Measurements from ENCODE around the gene PCDHA5. TPM values are rescaled to one million over a fixed set of nuclear protein-coding genes. Genes with fewer than 3 reads are reported as not detected.
"Not testable (repeated sequence)": the region's sequence is repeated elsewhere in the genome, so short reads cannot be mapped to it uniquely, and the experiment has no call there.

Gene PCDHA5
- total RNA-seq, 1 donor from 2014 or later = not detected

GRCh38 chr5:140802781-140803271 lies 18.6 kb upstream of the PCDHA5 start:
- no peaks in the 10 kb centered on the region for H3K36me3 Mint-ChIP-seq (ENCODE audit: low read depth)
- H3K4me3 Mint-ChIP-seq = no peak overlapping the region
- H3K9me3 Mint-ChIP-seq = peaks cover 18% of the 10 kb centered on the region
- no peak for DNase-seq
- no peaks in the 10 kb centered on the region for H3K27me3 Mint-ChIP-seq
- intact Hi-C loops (cut with micrococcal nuclease) = no loop called here
- H3K27ac Mint-ChIP-seq = no peak overlapping the region
- H3K4me1 Mint-ChIP-seq = no peaks in the 10 kb centered on the region

- Mint-ChIP-seq H3K27me3 (no peaks in the 10 kb centered on the region), H3K4me3 (no peak within 1 kb of the TSS), H3K4me1 (no peaks in the 10 kb centered on the region), H3K9me3 (peaks cover 10% of the 10 kb centered on the region), H3K36me3 (ENCODE audit: low read depth) (no peaks in the 10 kb centered on the region), H3K27ac (no peak within 1 kb of the TSS)
- DNase-seq = peak; percentile 63
- intact Hi-C loops (cut with micrococcal nuclease) = no loop called here
These were observed 14.3 kb upstream of the PCDHA5 start, which contains the start of gene PCDHA4 for GRCh38 chr5:140806834-140807775. Gene PCDHA4 (plus strand): TSS chr5:140807068.

- H3K4me1 Mint-ChIP-seq; intact Hi-C loops (cut with micrococcal nuclease): not testable (repeated sequence)
- peaks cover 13% of the 10 kb centered on the region for H3K9me3 Mint-ChIP-seq
These were observed 13.0 kb upstream of the PCDHA5 start for GRCh38 chr5:140808241-140808888.

GRCh38 chr5:140808889-140809291 lies 12.5 kb upstream of the PCDHA5 start:
- DNase-seq = no peak
- peaks cover 8% of the 10 kb centered on the region for H3K9me3 Mint-ChIP-seq
- H3K4me3 Mint-ChIP-seq = no peak overlapping the region
- no peaks in the 10 kb centered on the region for H3K36me3 Mint-ChIP-seq (ENCODE audit: low read depth)
- H3K27ac Mint-ChIP-seq = no peak overlapping the region
- no peaks in the 10 kb centered on the region for H3K4me1 Mint-ChIP-seq
- intact Hi-C loops (cut with micrococcal nuclease) = no loop called here
- no peaks in the 10 kb centered on the region for H3K27me3 Mint-ChIP-seq

More at GRCh38 chr5:140808241-140808888, 13.0 kb upstream of the PCDHA5 start:
- H3K27me3 Mint-ChIP-seq; H3K4me3 Mint-ChIP-seq; H3K27ac Mint-ChIP-seq; H3K36me3 Mint-ChIP-seq (ENCODE audit: low read depth); DNase-seq: not testable (repeated sequence)

- Mint-ChIP-seq H3K27ac (no peak overlapping the region), H3K9me3 (peaks cover 8% of the 10 kb centered on the region), H3K27me3 (no peaks in the 10 kb centered on the region), H3K36me3 (ENCODE audit: low read depth) (no peaks in the 10 kb centered on the region), H3K4me1 (no peaks in the 10 kb centered on the region), H3K4me3 (no peak overlapping the region)
- intact Hi-C loops (cut with micrococcal nuclease) = no loop called here
- DNase-seq = no peak
These were observed 842 bp downstream of the PCDHA5 start for GRCh38 chr5:140822281-140822629.

- H3K27me3 Mint-ChIP-seq; intact Hi-C loops (cut with micrococcal nuclease): not testable (repeated sequence)
These were observed 1.6 kb downstream of the PCDHA5 start for GRCh38 chr5:140822969-140823368.

GRCh38 chr5:140823475-140823874 lies 2.1 kb downstream of the PCDHA5 start:
- intact Hi-C loops (cut with micrococcal nuclease) = no loop called here
- H3K27ac Mint-ChIP-seq = no peak overlapping the region

More at GRCh38 chr5:140822969-140823368, 1.6 kb downstream of the PCDHA5 start:
- H3K27ac Mint-ChIP-seq; H3K9me3 Mint-ChIP-seq; H3K4me1 Mint-ChIP-seq; H3K4me3 Mint-ChIP-seq; H3K36me3 Mint-ChIP-seq (ENCODE audit: low read depth): not testable (repeated sequence)
- peak; percentile 49 for DNase-seq

GRCh38 chr5:140827704-140828361 lies 6.4 kb downstream of the PCDHA5 start, which contains the start of gene PCDHA6:
Gene PCDHA6 (plus strand): TSS chr5:140827960. CDS start chr5:140828092, 132 bp downstream.
- H3K36me3 Mint-ChIP-seq (ENCODE audit: low read depth) = peaks cover 3% of the 10 kb centered on the region
- H3K27me3 Mint-ChIP-seq = no peaks in the 10 kb centered on the region
- H3K4me1 Mint-ChIP-seq = no peaks in the 10 kb centered on the region
- intact Hi-C loops (cut with micrococcal nuclease) = no loop called here
- H3K9me3 Mint-ChIP-seq = peaks cover 17% of the 10 kb centered on the region
- H3K27ac Mint-ChIP-seq = no peak within 1 kb of the TSS
- DNase-seq = no peak
- H3K4me3 Mint-ChIP-seq = no peak within 1 kb of the TSS

More at GRCh38 chr5:140823475-140823874, 2.1 kb downstream of the PCDHA5 start:
- Mint-ChIP-seq H3K4me3 (no peak overlapping the region), H3K9me3 (peaks cover 9% of the 10 kb centered on the region), H3K4me1 (no peaks in the 10 kb centered on the region), H3K36me3 (ENCODE audit: low read depth) (peaks cover 1% of the 10 kb centered on the region), H3K27me3 (no peaks in the 10 kb centered on the region)
- DNase-seq = no peak

GRCh38 chr5:140828362-140828737 lies 6.9 kb downstream of the PCDHA5 start:
- no peaks in the 10 kb centered on the region for H3K27me3 Mint-ChIP-seq
- H3K27ac Mint-ChIP-seq = no peak overlapping the region
- H3K36me3 Mint-ChIP-seq (ENCODE audit: low read depth) = peaks cover 3% of the 10 kb centered on the region
- intact Hi-C loops (cut with micrococcal nuclease) = no loop called here
- no peaks in the 10 kb centered on the region for H3K4me1 Mint-ChIP-seq
- no peak for DNase-seq
- H3K4me3 Mint-ChIP-seq = no peak overlapping the region
- peaks cover 20% of the 10 kb centered on the region for H3K9me3 Mint-ChIP-seq

GRCh38 chr5:140829511-140830501 lies 8.4 kb downstream of the PCDHA5 start:
- DNase-seq; H3K4me1 Mint-ChIP-seq; H3K36me3 Mint-ChIP-seq (ENCODE audit: low read depth); H3K27ac Mint-ChIP-seq; H3K4me3 Mint-ChIP-seq; H3K27me3 Mint-ChIP-seq; intact Hi-C loops (cut with micrococcal nuclease): not testable (repeated sequence)
- H3K9me3 Mint-ChIP-seq = peaks cover 23% of the 10 kb centered on the region

- peak within 1 kb of the TSS; percentile 41 for H3K27ac Mint-ChIP-seq
- intact Hi-C loops (cut with micrococcal nuclease) = no loop called here
- no peaks in the 10 kb centered on the region for H3K27me3 Mint-ChIP-seq
- no peak for DNase-seq
- no peaks in the 10 kb centered on the region for H3K4me1 Mint-ChIP-seq
- no peak within 1 kb of the TSS for H3K4me3 Mint-ChIP-seq
- H3K9me3 Mint-ChIP-seq = peaks cover 12% of the 10 kb centered on the region
- H3K36me3 Mint-ChIP-seq (ENCODE audit: low read depth) = no peaks in the 10 kb centered on the region
These were observed 12.6 kb downstream of the PCDHA5 start, which contains the start of gene PCDHA7 for GRCh38 chr5:140833993-140834392. Gene PCDHA7 (plus strand): TSS chr5:140834269. CDS start chr5:140834384, 115 bp downstream.

- Mint-ChIP-seq H3K9me3 (peaks cover 13% of the 10 kb centered on the region), H3K27ac (peak overlapping the region; percentile 41)
- DNase-seq; H3K4me1 Mint-ChIP-seq; H3K27me3 Mint-ChIP-seq; H3K4me3 Mint-ChIP-seq; H3K36me3 Mint-ChIP-seq (ENCODE audit: low read depth); intact Hi-C loops (cut with micrococcal nuclease): not testable (repeated sequence)
These were observed 13.1 kb downstream of the PCDHA5 start for GRCh38 chr5:140834439-140835008.

All from activated CD4-positive, alpha-beta T cell treated with anti-CD3 and anti-CD28 coated beads, Interleukin-2, amount 10 ng/mL, durations not matched to agents 24 days and 14 days (primary cell).